Activated effector memory CD4-positive, alpha-beta T cell treated with Interleukin-2 at 50 U/mL for 16 hours (primary cell): ENCODE results near the gene RUVBL1.

ENCODE experiments used
- DNase-seq: peaks from one replicate; pipeline ENCODE4 v3.0.0-alpha.2; 2020

Gene RUVBL1

DNA sequence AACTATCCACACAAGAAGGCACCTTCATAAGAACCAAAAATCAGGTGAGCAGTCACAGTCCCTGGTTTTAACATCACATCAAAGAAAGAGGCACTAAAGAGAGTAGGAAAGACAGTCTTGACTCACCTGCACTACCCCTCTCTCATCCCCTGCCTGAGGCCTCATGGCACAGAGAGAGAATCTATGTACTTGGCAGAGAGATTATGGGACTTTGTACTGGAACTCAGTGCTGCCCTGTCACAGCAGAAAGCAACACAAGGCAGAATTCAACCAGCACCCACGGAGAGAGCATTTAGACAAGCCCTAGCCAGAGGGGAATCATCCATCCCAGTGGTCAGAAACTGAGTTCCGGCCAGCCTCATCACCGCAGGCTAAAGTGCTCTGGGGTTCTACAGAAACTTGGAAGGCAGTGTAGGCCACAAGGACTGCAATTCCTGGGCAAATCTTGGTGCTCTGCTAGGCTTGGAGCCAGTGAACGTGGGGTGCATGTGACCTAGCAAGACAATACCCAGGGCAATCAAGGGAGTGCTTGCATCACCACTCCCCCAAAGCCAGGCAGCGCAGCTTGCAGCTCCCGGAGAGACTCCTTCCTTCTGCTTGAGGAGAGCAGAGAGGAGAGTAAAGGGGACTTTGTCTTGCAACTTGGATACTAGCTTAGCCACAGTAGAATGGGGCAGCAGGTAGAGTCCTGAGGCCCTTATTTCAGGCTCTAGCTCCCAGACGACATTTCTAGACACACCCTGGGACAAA, 8.5 kb upstream of the RUVBL1 start:
- DNase-seq = no peak

DNA sequence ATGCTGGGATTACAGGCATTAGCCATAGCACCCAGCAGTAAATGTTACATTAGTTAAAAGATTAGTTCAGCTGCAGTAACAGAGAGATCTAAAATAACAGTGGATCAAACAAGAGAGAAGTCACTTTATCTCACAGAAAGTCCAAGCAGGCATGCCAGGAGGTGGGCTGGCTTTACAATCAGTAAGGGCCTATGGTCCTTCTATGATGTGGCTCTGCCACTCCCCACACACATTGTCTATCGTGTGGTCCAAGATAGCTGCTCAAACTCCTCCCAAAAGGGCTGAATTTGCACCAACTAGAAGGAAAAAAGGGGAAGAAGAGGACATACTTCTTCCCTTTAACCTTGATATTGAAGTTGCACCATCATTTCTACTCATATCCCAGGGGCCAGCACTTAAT, 4.6 kb upstream of the RUVBL1 start:
- no peak for DNase-seq

DNA sequence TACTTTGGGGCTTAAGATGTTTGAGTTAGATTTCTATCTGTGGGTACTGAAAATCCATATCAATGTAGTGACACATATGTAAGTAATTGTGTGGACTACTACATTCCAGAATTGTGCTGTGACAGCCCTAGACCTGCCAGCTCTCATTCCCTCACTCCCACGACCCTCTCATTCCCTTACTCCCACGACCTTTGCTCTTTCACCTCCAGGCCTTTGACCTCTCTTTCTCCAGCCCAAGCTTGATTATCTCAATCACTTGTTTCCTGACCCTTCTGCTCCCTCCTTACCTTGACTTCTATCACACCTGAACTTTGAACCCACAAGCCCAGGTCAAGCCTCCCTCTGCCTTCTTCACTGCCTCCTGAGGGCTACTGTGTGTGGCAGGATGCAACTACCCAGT, 3.6 kb upstream of the RUVBL1 start:
- no peak for DNase-seq

DNA sequence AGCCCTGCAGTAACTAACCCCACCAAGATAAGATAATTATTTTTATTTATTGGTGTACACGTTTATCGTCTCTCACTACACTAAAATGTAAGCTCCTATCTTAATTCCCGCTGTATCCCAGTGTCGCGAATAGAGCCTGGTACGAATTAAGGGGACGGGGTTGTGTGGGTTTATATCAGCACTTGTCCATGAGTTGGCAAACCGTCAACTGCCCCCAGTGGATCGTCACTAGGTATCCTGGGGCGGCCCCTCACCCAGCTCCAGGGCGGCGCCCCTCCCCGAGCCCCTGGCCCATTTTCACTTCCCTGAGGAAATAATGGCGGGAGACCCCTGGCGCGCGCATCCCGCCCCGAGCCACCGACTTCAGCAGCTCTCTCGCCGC, 465 bp downstream of the RUVBL1 start:
- no peak for DNase-seq

DNA sequence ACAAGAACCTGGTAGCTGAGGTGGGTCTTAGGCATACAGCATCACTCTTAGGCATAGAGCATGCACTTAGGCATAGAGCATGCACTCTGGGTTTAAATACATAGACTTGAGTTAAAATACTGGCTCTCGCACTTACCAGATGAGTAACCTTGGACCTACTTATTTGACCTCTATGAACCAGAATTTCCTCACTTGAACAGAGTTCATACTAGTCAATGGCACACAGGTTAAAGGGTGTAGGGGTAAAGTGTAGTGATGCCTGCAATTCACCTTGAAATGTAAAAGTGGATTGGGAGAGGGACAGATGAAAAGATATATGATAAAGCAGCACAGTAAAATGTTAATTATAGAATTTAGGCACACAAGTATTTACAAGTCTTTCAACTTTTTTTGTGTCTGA, 1.6 kb downstream of the RUVBL1 start:
- no peak for DNase-seq

DNA sequence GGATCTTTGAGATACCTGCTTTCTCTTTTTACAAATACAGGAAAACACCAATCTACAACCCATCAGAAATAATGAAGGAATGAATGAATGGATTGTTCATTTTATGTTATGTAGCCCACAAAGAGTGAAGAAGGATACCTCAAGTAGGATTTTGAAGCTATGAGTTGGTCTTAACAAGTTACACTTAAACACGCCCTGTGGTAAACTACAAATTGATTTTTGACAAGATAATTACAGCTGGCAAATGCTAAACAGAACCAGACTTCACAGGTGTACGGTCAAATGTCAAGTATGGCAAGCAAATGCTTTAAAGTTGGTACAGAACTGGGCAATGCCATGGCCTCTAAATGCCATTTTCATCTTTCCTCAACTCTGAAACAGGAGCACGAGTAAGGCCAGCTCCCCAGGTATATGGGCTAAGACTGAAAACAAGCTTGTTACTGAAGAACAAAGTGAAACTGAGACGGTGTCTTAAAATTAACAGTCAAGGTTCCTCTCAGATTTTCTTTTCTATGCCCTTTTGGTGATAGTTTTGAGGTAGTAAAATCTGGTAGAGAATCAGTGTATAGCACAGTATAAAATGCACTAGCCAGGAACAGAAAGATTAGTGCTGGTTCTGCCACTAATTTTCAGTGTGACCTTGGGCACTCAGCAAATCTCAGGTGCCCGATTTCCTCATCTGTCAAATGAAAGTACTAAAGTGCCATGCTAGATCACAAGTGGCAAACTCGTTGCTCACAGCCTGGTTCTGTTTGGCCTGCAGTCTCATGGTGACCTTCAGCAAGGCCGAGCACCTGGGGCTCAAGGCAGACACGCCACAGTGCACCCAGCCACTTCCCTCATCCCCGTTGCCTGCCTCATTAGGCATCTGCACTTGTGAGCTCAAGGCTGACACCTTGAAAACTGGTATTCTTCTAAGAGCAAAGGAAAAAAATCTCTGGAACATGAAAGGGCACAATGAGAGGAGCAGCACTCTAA, 9.5 kb downstream of the RUVBL1 start:
- no peak for DNase-seq

DNA sequence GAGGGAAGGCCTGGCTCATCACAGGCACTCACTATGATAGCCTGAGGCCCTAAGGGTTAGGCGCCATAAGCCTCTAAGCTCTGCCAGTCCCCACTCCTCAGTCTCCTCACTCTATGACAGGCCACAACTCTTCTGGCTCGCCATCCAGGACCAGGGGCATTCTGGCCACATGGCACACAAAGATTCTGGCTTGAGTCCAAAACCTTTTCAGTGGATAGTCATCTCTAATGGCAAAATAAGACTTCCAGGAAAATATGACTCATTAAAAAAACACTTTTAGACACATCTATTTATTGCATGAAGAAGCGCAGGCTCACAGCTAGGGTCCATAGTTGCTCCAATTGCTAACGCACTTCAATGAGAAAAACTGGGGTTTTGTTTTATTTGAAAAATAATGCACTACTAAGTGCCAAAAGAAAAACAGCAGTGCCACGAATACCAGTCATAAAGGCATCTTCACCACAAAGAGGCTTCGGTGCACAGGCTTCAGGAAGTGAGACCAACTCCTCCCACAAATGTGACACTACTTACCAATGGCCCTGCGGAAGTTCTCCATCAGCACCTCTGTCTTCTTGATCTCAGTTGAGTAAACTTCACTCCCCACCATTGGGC, 11.1 kb downstream of the RUVBL1 start:
- peak; percentile 31 for DNase-seq

DNA sequence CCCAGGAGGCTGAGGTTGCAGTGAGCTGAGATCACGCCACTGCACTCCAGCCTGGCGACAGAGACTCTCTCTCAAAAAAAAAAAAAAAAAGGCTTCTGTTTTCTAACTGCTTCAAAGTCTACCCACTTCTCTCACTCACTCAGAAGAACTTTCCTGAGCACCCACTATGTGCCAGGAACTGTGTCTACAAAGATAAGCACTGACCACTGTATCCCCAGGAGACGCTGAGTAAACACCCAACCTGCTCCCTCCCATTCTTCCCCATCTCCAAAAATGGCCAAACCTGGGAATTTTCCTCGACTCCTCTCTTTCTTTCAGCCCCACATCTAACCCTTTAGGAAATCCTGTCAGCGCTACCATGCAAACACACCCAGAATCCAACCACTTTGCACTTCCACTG, 12.5 kb downstream of the RUVBL1 start:
- no peak for DNase-seq

DNA sequence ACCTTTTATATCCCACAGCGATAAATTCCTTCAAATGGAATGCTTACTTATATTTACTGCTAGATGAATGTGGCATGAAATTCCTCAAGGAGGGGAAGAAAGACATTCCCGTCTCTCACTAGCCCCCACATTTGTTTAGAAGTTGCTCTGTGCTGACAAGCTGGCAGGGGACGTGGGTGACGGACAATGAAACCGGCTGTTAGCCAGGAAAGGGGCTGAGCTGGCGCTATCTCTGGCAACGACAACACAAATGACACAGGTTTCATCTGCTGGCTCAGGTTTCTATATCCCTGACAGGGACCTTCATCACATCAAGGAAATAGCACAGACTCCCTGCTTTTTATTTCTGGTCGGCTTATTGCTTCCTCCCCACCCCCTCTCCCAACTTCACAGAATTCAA, 15.8 kb downstream of the RUVBL1 start:
- no peak for DNase-seq

DNA sequence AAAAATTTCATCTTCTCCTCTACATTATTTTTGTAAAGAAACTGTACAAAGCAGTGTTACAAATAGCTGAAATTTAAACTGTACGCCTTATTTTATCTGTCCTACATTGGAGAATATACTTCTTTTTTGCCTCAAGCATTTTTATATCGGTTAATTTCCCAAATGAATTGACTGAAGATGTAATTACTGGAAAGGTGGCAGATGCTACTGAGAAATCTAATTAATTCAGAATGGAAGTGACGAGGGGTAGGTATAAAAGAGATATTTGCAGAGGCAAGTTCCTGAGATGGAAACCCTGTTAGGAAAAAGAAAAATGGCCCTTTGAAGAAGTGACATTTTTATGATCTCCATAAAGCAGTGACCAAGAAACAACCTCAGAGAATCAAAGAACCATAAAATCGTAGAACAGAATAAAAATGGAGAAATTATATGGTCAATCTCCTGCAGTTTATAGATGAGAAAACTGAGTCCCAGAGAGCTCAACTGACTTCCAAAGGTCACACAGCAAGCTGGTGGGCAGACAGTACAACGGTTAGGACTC, 20.4 kb downstream of the RUVBL1 start:
- no peak for DNase-seq

DNA sequence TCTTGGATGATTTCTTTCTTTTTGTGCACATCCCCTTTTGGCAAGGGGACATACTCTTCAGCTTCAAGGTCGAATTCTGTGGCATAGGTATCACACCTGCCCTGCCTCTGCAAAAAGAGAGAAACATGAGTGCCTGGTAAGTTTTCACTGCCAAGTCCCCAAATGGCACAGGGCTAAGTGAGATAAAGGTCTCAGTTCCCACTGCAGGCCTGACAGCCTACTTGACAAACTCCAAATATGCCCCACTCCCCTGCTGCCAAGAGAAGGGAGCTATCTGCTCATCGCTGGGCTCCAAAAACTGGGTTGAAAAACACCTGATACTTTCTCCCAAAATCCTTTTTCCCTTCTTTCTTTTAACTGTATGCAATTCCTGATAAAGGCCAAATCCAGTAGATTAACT, 23.0 kb downstream of the RUVBL1 start:
- DNase-seq = no peak

DNA sequence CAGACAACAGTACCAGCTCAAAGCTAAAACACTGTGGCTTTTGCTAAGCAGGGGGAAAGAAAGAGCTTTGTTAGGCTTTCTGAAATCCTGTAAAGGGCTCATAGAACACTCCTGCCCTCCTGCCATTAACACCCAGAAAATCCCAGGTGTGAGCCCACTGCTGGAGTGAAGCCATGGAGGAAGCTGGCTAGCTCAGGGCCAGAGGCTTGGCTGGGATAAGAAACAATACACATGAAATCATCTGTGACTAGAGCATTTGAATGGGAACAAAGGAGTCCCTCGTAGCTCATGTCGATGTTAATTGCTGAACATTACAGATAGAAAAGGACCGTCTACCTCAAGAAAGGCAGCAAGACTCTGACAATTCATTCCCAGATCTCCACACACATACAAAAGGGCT, 23.5 kb downstream of the RUVBL1 start:
- DNase-seq = no peak

DNA sequence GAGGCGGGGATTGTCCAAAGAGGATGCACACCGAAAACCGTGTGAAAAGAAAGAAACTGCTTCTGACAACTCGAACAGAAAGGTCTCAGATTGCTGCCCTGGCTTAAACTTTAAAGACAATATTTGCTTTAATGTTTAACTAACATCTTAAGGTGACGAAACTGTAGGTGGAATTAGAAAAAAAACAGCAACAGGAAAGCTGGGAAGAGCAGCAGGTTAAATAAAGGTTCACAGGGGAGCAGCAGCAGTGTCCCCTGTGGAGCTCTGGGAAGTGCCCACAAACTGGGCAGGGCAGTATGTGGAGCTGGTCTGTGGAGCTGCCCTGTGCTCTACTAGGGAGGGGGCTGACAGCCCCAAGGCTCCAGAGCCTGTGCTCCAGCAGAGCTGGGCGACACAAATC, 25.4 kb downstream of the RUVBL1 start:
- DNase-seq = no peak

DNA sequence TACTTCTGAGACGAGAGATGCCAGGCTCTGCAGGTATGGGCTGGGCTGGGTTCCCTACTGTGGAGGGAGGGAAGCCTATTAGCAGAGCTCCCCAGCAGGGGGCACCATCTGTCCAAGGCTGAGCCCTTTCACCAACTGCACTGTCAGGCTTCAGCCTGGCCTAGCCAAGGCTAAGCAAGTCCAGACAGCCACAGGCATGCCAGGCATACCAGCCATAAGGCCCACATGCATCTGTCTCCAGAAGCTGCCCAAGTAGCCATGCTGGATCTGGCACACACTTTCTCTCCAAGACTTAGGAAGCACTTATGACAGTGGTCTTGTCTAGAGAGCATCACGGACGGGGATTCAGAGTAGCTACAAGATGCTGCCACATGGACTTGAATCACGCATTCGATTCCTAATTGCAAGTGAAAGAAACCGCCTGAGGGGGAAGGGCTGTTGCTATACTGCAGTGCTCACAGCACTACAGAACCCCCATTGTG, 28.3 kb downstream of the RUVBL1 start:
- DNase-seq = peak; percentile 66

DNA sequence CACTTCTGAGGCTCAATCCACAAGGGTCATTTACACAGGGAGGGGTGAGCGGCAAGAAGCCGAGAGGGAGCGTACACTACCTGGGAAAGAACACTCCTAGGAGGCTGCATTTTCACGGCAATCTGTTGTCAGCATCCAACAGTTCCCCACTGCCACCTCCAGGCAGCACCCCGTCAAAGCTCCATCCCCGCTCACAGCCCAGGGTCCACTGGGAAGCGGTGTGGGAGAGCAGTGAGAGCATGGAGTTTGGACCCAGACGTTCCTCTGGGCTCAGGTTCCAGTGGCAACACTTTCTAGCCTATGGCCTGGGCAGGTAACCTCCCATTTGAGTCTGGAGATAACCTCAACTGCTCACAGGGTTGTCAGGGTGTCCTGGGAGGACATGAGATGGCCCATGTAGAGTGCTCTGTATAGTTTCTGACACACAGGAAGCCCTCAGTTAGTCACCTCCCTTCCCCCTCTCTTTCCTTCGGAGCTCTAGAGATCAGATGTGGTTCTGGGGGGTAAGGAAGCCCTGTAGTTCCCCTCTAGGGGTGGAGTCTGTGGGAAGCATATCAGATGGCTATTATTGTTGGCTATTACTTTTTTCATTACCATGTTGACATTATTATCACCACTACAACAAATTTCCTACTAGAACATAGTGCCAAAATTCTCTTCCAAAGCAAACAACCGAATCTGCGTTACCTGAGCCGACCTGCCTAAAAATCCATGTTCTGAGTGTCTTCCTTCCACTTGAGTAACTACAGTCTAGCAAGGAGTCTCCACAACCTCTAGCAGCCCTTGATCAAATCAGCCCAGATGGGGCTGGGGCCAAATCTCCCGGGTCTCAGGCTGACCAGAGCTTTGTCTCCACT, 29.1 kb downstream of the RUVBL1 start:
- DNase-seq = no peak

DNA sequence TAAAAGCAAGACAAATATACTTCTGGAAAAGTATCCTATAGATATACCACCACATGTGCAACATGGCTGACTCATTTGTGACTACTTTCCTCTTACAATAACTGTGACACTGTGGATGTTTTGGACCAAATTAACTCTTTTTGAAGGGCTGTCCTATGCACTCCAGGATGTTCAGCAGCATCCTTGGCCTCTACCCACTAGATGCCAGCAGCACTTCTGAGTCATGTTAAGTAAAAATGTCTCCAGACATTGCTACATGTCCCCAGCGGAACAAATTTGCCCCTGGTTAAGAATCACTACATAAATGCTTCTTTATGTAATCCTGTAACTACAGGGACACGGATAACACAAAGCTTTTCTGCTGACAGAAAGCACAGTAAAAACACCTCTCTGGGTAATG, 32.0 kb downstream of the RUVBL1 start:
- no peak for DNase-seq

DNA sequence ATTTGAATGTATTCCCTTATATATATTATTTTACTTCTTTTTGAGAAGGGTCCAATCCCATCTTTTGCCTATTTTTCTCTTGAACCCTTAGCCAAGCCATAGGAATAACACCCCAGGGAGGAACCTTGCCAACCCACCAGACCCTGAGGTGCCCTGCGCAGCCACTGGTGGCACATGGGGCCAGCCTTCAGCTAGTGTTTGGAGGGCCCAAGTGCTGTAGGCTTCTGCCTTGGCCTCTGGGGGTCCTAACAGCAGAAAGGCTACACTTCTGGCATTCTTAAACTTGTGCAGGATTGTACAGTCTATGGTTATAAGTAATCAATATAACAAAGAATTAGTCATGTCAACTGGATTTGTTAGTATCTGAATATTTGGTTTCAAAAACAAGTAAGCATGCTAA, 34.5 kb downstream of the RUVBL1 start:
- DNase-seq = no peak

DNA sequence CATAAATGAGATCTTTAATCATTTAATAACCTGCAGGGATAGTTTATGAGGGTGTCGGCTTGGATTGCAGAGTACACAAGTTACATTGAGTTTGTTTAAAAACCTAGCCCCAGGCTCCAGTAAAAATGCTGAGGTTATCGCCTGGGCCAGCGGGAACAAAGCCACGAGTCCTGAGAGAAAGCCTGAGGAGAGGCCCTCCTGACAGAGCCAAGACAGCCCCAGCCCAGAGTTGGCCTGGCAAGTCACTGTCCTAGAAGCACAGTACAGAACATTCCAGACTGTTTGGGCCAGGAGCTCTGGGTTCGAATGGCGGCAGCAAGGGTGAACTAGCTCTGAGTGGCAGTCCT, 39.0 kb downstream of the RUVBL1 start:
- no peak for DNase-seq

DNA sequence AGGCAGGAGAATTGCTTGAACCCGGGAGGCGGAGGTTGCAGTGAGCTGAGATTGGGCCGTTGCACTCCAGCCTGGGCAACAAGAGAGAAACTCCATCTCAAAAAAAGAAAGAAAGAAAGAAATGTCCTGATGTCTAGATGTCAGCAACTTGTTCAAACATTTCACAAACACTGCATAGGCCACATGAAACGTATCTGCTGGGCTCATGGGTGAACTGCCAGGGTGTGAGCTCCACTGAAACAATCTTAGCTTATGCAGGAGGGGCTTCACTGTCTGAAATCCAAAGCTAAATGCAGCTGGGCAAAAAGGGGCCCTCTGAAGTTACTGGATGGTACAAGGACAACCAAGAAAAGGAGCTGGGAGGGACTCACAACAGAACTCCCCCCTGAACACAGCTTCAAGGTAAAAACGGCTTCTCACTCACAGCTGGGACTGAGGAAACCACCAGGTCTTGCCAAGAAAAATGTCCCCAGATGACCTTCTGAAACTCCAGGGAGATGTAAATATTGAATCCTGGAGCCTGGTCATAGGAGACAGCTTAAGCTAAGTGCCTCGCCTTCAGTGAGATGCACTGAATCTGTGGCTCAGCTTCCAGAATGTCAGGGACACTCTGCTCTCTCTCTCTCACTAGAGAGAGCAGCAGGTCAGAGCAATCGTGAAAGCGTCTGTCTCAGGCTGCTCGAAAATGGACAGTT, 39.5 kb downstream of the RUVBL1 start:
- DNase-seq = no peak

DNA sequence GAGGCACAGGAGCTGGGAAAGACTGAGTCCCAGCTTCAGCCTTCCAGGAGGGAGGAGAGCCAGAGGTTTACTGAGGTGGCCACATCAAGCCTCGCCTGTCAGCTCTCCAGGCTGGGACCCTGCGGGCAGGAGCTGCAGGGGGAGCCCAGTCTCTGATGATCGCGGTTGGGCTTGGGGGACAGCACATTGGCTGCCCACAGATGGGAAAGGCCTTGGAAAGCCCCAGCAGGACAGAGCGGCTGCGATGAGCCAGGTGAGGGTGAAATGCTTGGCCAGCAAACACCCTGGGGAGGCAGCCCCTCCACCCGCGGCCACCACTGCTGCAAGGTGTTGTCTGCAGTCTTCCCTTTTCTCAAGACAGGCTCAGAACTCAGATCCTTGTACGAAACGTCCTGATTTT, 40.2 kb downstream of the RUVBL1 start:
- no peak for DNase-seq

DNA sequence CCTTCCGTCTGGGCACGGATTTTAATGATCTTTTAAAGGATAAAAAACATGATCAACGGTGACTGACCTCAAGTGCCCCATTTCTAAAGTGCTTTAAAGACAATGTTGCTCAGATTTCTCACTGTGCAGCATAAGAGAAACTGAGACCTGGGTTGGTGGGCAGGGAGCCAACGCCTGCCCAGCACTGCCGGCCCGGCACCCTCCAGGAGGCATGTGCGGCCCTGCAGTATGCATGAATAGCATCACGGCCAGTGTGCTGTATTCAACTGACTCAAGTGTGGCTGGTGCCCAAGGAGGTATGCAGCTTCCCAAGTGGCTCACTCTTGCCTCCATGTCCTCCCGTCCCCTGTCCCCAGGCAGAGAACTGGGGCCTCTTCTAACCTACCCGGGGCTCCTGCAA, 41.1 kb downstream of the RUVBL1 start:
- DNase-seq = no peak

DNA sequence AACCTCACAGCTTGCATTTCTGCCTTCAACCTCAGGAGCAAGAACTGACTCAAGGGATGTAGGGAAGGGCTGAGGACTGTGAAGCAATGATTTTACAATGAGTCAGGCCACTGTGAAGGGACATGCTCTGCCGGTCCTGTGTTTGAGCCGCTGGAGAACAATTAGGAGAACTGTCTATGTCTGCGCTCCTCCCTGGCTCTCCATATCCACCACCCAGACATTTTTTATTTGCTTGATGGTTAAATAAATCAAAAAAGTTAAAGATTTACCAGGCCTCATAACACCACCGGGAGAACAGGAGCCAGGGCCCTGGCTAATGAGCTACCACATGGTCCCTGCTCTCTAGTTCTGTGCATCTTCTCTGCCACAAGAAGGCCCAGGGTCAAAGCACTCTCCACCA, 41.8 kb downstream of the RUVBL1 start:
- DNase-seq = no peak
